ENCODE results near the gene CHRNA1. TPM values are rescaled to one million over a fixed set of nuclear protein-coding genes. Genes with fewer than 3 reads are reported as not detected.

Gene CHRNA1
- total RNA-seq, 1 experiment from 2014 or later, result not detected

DNA sequence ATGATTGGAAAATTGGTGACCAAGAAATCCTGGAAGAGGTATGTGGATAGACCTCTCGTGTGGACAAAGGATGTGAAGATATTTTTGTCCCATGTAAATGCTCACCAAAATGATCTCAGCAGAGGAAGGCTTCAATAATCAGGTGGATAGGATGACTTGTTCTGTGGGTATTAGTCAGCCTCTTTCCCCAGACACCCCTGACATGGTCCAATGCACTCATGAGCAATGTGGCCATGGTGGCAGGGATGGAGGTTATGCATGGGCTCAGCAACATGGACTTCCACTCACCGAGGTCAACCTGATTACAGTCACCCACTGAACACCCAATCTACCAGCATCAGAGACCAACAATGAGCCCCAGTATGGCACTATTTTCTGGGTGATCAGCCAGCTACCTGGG is 20.2 kb downstream of the CHRNA1 start:
- no peak overlapping the region for H3K27ac Mint-ChIP-seq (ENCODE audit: low read depth, unreplicated experiment)
- TF ChIP-seq, protein P1, sequence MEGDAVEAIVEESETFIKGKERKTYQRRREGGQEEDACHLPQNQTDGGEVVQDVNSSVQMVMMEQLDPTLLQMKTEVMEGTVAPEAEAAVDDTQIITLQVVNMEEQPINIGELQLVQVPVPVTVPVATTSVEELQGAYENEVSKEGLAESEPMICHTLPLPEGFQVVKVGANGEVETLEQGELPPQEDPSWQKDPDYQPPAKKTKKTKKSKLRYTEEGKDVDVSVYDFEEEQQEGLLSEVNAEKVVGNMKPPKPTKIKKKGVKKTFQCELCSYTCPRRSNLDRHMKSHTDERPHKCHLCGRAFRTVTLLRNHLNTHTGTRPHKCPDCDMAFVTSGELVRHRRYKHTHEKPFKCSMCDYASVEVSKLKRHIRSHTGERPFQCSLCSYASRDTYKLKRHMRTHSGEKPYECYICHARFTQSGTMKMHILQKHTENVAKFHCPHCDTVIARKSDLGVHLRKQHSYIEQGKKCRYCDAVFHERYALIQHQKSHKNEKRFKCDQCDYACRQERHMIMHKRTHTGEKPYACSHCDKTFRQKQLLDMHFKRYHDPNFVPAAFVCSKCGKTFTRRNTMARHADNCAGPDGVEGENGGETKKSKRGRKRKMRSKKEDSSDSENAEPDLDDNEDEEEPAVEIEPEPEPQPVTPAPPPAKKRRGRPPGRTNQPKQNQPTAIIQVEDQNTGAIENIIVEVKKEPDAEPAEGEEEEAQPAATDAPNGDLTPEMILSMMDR (IDR thresholded peaks at IDR 0.05; ENCODE audit: unreplicated experiment), result no peak
- intact Hi-C loops (cut with micrococcal nuclease), result no loop called here
- H3K9me3 Mint-ChIP-seq (ENCODE audit: unreplicated experiment), result no peaks in the 10 kb centered on the region
- H3K4me1 Mint-ChIP-seq (ENCODE audit: insufficient read depth, unreplicated experiment), result peaks cover 4% of the 10 kb centered on the region
- no TSS peak for BruUV-seq (replicated peaks)
- peaks cover 6% of the 10 kb centered on the region for H3K36me3 Mint-ChIP-seq (ENCODE audit: insufficient read depth, unreplicated experiment)
- POLR2A ChIA-PET, result no interaction called here
- H3K4me3 Mint-ChIP-seq (ENCODE audit: unreplicated experiment), result no peak overlapping the region
- no peaks in the 10 kb centered on the region for H3K27me3 Mint-ChIP-seq (ENCODE audit: insufficient read depth, unreplicated experiment)
- DNase-seq (ENCODE audit: unreplicated experiment), result no peak
- CTCF ChIA-PET, result interaction anchor here (2.4 kb wide), 1 partner anchor 27 kb away, joined by 7 read pairs; no protein-coding TSS in a partner anchor

DNA sequence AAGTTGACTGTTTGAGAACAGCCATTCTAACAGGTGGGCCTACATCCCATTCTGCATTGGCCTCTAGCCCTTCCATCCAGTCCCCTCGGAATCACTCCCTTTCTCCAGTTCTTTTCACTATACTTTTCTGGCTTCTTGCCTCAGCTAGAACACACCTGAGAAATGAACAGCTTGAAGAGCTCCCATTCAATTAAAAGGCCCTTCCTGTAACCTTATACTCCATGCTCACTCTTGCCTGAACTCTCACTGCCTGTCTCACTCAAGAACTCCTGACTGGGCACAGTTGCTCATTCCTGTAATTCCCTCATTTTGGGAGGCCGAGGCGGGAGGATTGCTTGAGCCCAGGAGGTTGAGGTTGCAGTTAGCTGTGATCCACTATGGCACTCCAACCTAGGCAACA is 23.6 kb downstream of the CHRNA1 start:
- no peaks in the 10 kb centered on the region for H3K9me3 Mint-ChIP-seq (ENCODE audit: unreplicated experiment)
- intact Hi-C loops (cut with micrococcal nuclease), result no loop called here
- ChIA-PET POLR2A (no interaction called here), CTCF (interaction anchor here (0.8 to 5.7 kb wide), 2 partner anchors 8 to 31 kb away, joined by 3 to 29 read pairs; no protein-coding TSS in a partner anchor)
- H3K27ac Mint-ChIP-seq (ENCODE audit: low read depth, unreplicated experiment), result no peak overlapping the region
- no peak overlapping the region for H3K4me3 Mint-ChIP-seq (ENCODE audit: unreplicated experiment)
- DNase-seq (ENCODE audit: unreplicated experiment), result no peak
- TF ChIP-seq, protein P1 (IDR thresholded peaks at IDR 0.05; ENCODE audit: unreplicated experiment), result no peak
- no TSS peak for BruUV-seq (replicated peaks)
- no peaks in the 10 kb centered on the region for H3K4me1 Mint-ChIP-seq (ENCODE audit: insufficient read depth, unreplicated experiment)
- peaks cover 12% of the 10 kb centered on the region for H3K27me3 Mint-ChIP-seq (ENCODE audit: insufficient read depth, unreplicated experiment)
- H3K36me3 Mint-ChIP-seq (ENCODE audit: insufficient read depth, unreplicated experiment), result peaks cover 6% of the 10 kb centered on the region

DNA sequence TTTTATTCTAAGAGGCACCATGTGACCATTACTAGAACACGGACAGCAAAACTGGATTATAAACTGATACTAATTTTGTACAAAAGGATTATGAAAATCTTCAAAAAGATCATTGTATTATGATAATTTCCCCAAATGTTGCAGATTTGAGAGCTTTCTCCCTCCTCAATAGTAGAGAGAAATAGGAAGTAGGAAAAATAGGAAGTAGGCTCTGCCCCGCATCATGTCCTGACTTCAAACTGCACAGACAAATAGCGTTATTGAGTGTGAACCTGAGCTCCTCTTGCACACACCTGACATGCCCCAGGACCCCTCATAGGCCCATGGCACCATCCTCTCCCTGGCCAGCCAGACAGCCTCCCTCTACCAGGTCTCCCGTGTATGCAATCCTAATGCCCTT is 25.4 kb downstream of the CHRNA1 start:
- POLR2A ChIA-PET, result no interaction called here
- no peak overlapping the region for H3K27ac Mint-ChIP-seq (ENCODE audit: low read depth, unreplicated experiment)
- peaks cover 12% of the 10 kb centered on the region for H3K27me3 Mint-ChIP-seq (ENCODE audit: insufficient read depth, unreplicated experiment)
- H3K4me1 Mint-ChIP-seq (ENCODE audit: insufficient read depth, unreplicated experiment), result no peaks in the 10 kb centered on the region
- CTCF ChIA-PET, result interaction anchor here (1.2 to 5.7 kb wide), 2 partner anchors 10 to 41 kb away, joined by 4 to 29 read pairs; no protein-coding TSS in a partner anchor
- no peak overlapping the region for H3K4me3 Mint-ChIP-seq (ENCODE audit: unreplicated experiment)
- BruUV-seq (replicated peaks), result no TSS peak
- no peak for DNase-seq (ENCODE audit: unreplicated experiment)
- intact Hi-C loops (cut with micrococcal nuclease), result no loop called here
- H3K36me3 Mint-ChIP-seq (ENCODE audit: insufficient read depth, unreplicated experiment), result peaks cover 6% of the 10 kb centered on the region
- TF ChIP-seq, protein P1 (IDR thresholded peaks at IDR 0.05; ENCODE audit: unreplicated experiment), result no peak
- H3K9me3 Mint-ChIP-seq (ENCODE audit: unreplicated experiment), result no peaks in the 10 kb centered on the region

DNA sequence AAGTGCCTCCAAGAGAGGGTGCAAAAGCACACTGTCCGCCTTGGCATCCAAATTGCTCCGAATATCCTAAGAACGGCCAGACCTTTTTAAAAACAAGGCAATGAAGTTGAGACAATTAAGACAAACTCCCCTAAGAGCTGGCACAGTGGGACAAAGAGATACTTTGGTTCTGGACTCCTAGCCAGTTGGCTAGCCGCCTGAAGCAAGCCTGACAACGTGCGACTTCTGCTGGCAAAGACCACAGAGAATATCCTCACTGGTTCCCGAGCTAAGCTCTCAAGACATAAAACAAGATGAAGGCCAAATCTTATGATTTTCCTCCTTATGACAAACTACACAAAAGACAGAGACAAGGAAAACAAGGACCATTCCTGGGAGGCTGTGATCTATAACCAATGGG is 32.7 kb downstream of the CHRNA1 start:
- CTCF ChIA-PET, result interaction anchor here (1.0 to 1.4 kb wide), 2 partner anchors 31 to 41 kb away, joined by 5 read pairs; no protein-coding TSS in a partner anchor
- no peaks in the 10 kb centered on the region for H3K9me3 Mint-ChIP-seq (ENCODE audit: unreplicated experiment)
- H3K36me3 Mint-ChIP-seq (ENCODE audit: insufficient read depth, unreplicated experiment), result no peaks in the 10 kb centered on the region
- H3K27me3 Mint-ChIP-seq (ENCODE audit: insufficient read depth, unreplicated experiment), result peaks cover 61% of the 10 kb centered on the region
- H3K27ac Mint-ChIP-seq (ENCODE audit: low read depth, unreplicated experiment), result no peak overlapping the region
- POLR2A ChIA-PET, result no interaction called here
- H3K4me1 Mint-ChIP-seq (ENCODE audit: insufficient read depth, unreplicated experiment), result no peaks in the 10 kb centered on the region
- H3K4me3 Mint-ChIP-seq (ENCODE audit: unreplicated experiment), result no peak overlapping the region
- TF ChIP-seq, protein P1 (IDR thresholded peaks at IDR 0.05; ENCODE audit: unreplicated experiment), result no peak
- intact Hi-C loops (cut with micrococcal nuclease), result no loop called here
- no TSS peak for BruUV-seq (replicated peaks)
- no peak for DNase-seq (ENCODE audit: unreplicated experiment)

Data from MCF 10A (cell line).